ENCODE measurements around the gene C2orf92.

DNA sequence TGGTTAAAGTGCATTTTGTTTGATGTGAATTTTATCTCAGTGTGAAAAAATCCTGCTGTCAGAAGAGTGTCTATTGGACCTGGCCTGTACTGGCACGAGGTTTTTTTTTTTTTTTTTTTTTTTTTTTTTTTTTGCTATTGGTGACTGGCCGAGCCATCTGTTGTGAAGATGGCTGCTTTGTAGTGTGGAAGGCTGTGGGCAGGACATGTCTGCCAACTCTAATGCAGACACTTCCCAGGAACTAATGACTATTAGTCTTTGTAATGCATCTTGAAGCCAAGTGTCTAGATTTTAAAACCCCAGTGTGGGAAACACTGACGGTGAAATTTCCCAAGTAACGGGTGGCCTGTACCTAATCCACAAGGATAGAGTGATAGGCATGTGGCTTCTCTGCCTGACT is 78.2 kb downstream of the C2orf92 start:
- TF ChIP-seq CTCF (IDR thresholded peaks at IDR 0.05), result no peak
- TF ChIP-seq POLR2A (IDR thresholded peaks at IDR 0.05), result no peak
- TF ChIP-seq POLR2AphosphoS5 (IDR thresholded peaks at IDR 0.05), result no peak

Measured in breast epithelium (tissue), 3 donors.